ENCODE measurements around the gene DIP2A. TPM values are rescaled to one million over a fixed set of nuclear protein-coding genes. Genes with fewer than 3 reads are reported as not detected.

The DIP2A gene
- total RNA-seq, 1 donor from 2014 or later, result 30.5 TPM

DNA sequence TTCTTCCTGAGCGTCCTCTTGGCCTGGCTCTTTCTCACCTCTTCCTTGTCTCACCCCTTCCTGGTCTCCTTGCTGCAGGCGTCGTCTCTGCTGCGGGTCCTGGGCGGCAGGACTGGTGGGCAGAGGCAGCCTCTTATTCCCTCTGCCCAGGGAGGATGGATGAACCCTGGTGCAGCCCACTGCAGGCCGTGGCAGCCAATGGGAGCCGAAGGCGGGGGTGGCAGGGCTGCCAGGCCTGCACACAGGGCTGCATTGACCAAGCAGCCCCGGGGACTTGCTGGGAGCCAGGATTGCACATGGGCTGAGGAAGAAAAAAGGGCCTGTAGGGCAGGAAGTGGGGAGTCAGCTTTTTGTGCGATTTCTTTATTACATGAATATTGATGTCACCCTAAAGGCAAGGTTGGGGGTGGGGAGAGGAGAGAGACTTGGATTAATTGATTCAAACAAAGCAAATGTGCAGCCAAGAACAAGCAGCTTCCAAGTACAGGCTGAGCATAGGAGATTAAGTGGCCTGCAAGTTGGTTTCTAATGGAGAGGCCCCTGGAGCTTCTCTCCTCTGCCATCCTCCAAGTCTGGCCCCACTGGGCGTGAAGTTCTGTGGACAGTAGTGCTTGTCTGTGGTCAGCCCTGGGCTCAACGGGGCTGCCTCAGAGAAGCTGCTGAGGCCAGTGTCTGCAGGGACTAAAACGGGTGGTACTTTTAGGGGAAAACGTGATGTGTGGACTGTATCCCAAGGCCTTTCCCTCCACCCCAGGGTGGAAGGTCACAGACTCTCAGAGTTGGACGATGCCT, 146.5 kb downstream of the DIP2A start, which contains the start of gene S100B:
Gene S100B (minus strand): TSS at position 108 of the 792 bp plus-strand sequence. CDS start 2,667 bp downstream, outside the sequence.
- peak within 1 kb of the TSS; percentile 41 for H3K4me3 Mint-ChIP-seq
- no peaks in the 10 kb centered on the region for H3K36me3 Mint-ChIP-seq (ENCODE audit: low read depth)

DNA sequence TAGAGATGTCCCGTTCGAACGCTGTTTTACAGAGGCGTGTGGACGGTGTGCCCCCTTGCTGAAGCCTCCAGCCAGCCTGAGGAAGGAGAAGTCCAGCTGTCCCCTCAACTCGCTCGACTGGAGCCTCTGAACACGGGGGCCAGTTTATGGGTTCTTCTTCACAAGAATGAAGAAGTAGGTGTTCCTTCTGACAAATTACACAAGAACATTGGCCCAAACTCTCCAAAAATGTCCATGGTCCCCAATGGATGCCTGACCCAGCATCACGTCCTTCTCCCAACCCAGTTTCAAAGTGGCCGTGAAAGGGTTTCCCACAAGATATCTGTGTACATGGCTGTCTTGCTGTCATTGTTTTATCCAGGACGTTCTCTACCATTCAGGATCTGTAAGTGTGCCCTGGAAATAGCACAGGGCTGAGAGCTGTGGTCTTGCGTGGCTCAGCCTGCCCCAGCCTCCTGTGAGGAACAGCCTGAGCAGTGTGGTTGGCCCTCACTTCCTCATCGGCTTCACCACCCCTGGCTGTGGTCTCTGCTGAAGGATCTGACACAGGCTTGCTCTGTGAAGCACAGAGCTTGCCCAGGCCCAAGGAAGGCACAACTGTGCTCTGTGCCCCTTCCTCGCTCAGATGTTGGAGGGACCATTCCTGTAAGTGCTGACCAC, 147.2 kb downstream of the DIP2A start:
- peak; percentile 85 for DNase-seq
- Mint-ChIP-seq H3K27ac (peak overlapping the region; percentile 73), H3K9me3 (no peaks in the 10 kb centered on the region), H3K4me3 (peak overlapping the region; percentile 41), H3K4me1 (peaks cover 19% of the 10 kb centered on the region), H3K36me3 (ENCODE audit: low read depth) (no peaks in the 10 kb centered on the region), H3K27me3 (peaks cover 1% of the 10 kb centered on the region)
- intact Hi-C loops (cut with micrococcal nuclease), result no loop called here

More for the DNA sequence above, 146.5 kb downstream of the DIP2A start, which contains the start of gene S100B:
- peaks cover 19% of the 10 kb centered on the region for H3K4me1 Mint-ChIP-seq
- H3K27me3 Mint-ChIP-seq, result peaks cover 1% of the 10 kb centered on the region
- H3K9me3 Mint-ChIP-seq, result no peaks in the 10 kb centered on the region
- intact Hi-C loops (cut with micrococcal nuclease), result no loop called here
- DNase-seq, result no peak
- H3K27ac Mint-ChIP-seq, result peak within 1 kb of the TSS; percentile 73

DNA sequence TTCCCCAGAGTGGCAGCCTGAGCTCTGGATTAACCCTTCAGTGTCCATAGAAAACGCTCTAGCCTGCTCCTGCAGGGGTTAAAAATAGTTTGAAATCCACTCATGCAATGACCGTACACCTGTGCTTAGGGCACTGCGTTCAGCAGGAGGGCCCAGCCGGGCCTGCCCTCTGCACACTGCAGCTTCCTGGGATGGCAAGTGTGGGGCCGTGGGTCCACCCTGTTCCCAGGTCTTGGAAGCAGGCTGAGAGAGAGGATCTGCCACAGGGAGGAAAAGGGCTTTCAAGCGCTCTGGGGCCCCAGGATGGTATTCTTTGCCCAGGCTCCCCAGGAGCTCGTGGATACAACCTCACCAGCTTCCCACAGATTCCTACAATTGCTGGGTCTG, 147.7 kb downstream of the DIP2A start:
- Mint-ChIP-seq H3K9me3 (no peaks in the 10 kb centered on the region), H3K4me1 (peaks cover 19% of the 10 kb centered on the region), H3K4me3 (peak overlapping the region; percentile 41), H3K36me3 (ENCODE audit: low read depth) (no peaks in the 10 kb centered on the region), H3K27ac (peak overlapping the region; percentile 73), H3K27me3 (peaks cover 1% of the 10 kb centered on the region)
- intact Hi-C loops (cut with micrococcal nuclease), result no loop called here
- no peak for DNase-seq

DNA sequence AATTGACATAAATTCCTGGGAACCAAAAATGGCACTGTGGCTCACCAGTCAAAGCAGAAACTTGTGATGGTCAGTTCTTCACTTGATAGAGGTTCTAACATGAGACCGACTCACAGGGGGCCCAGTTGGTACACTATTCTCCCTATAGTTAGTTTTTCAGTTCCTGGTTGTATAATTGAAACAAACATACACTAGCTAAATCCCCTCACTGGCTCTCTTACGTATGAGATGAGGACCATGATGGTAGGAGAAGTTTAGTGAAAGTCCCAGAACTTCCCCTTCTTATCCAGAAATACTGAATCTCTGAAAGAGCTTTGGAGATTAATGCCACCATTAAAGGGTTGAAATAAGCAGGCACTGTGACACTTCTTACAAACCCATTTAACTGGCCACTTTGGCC, 148.9 kb downstream of the DIP2A start:
- Mint-ChIP-seq H3K4me3 (no peak overlapping the region), H3K27me3 (peaks cover 1% of the 10 kb centered on the region), H3K9me3 (no peaks in the 10 kb centered on the region), H3K4me1 (peaks cover 19% of the 10 kb centered on the region), H3K27ac (no peak overlapping the region), H3K36me3 (ENCODE audit: low read depth) (no peaks in the 10 kb centered on the region)
- no peak for DNase-seq
- intact Hi-C loops (cut with micrococcal nuclease), result no loop called here

DNA sequence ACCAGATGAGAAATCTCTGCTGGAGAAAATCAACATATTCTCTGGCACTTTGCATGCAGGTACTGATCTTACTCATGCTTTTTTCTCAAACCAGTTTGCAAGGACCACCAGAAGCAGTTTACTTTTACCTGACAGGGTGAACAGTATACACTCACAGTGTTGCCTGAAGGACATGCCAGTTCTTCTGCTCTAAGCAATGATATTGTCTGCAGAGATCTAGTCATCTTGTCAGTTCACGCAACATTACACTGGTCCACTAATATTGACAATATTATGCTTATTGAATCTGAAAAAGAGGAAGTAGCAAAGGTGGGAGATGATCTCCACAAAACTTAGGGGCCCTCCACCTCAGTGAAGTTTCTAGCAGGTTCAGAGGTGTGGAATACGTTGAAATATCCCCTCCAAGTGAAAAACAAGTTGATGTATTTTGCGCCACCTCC, 150.0 kb downstream of the DIP2A start:
- no peak overlapping the region for H3K27ac Mint-ChIP-seq
- peaks cover 6% of the 10 kb centered on the region for H3K27me3 Mint-ChIP-seq
- peaks cover 19% of the 10 kb centered on the region for H3K4me1 Mint-ChIP-seq
- intact Hi-C loops (cut with micrococcal nuclease), result no loop called here
- no peaks in the 10 kb centered on the region for H3K36me3 Mint-ChIP-seq (ENCODE audit: low read depth)
- DNase-seq, result no peak
- no peaks in the 10 kb centered on the region for H3K9me3 Mint-ChIP-seq
- H3K4me3 Mint-ChIP-seq, result no peak overlapping the region

DNA sequence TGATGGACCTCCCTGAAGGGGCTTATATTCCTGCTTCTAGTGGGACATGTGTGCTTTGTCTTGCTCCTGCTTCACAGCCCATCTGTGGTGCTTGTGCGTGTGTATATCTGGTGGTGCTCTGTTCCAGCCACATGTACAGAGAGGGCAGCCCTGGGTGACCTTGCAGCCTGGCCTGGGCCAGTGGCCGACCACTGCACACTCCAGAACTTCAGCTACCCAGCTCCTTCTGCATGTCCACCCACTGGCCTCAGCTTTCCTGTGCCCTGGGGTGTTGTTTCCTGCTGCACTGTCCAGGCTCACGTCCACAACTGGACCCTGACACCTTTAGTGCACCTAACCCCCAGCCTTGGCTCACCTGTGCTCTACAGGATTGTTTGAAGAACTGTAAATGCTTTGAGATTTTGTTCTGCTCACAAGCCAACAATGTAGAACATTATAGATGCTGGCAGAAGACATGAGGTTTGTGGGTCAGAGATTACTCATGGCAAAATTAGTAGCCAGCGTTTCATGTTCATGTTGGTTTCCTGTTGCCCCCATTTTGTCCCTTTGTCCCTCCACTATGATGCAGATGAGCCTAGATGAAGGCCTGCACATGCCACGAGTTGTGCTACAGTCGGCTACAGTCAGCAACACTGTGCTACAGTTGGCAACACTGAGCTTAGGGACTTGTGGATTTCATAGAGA, 151.5 kb downstream of the DIP2A start:
- H3K4me1 Mint-ChIP-seq, result peaks cover 14% of the 10 kb centered on the region
- DNase-seq, result no peak
- intact Hi-C loops (cut with micrococcal nuclease), result no loop called here
- peaks cover 15% of the 10 kb centered on the region for H3K27me3 Mint-ChIP-seq
- no peak overlapping the region for H3K27ac Mint-ChIP-seq
- peaks cover 9% of the 10 kb centered on the region for H3K9me3 Mint-ChIP-seq
- no peak overlapping the region for H3K4me3 Mint-ChIP-seq
- H3K36me3 Mint-ChIP-seq (ENCODE audit: low read depth), result no peaks in the 10 kb centered on the region

DNA sequence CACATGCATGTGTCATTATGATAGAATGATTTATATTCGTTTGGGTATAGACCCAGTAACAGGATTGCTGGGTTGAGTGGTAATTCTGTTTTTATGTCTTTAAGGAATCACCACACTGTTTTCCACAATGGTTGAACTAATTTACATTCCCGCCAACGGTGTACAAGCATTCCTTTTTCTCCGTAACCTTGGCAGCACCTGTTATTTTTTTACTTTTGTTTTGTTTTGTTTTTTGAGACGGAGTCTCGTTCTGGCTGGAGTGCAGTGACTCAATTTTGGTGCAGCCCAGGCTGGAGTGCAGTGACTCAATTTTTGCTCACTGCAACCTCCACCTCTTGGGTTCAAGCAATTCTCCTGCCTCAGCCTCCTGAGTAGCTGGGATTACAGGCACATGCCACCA, 154.7 kb downstream of the DIP2A start:
- no peak overlapping the region for H3K4me3 Mint-ChIP-seq
- H3K9me3 Mint-ChIP-seq, result peaks cover 13% of the 10 kb centered on the region
- no peak for DNase-seq
- H3K4me1 Mint-ChIP-seq, result no peaks in the 10 kb centered on the region
- no peak overlapping the region for H3K27ac Mint-ChIP-seq
- intact Hi-C loops (cut with micrococcal nuclease), result no loop called here
- H3K36me3 Mint-ChIP-seq (ENCODE audit: low read depth), result no peaks in the 10 kb centered on the region
- H3K27me3 Mint-ChIP-seq, result peaks cover 22% of the 10 kb centered on the region

DNA sequence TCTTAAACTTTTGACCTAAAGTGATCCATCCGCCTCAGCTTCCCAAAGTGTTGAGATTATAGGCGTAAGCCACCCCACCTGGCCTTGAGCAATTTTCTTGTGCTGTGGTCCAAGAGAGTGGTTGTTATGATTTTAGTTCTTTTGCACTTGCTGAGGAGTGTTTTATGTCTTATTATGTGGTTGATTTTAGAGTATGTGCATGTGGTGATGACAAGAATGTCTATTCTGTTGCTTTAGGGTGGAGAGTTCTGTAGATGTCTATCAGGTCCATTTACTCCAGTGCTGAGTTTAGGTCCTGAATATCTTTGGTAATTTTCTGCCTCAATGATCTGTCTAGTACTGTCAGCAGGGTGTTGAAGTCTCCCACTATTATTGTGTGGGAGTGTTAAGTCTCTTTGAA, 157.4 kb downstream of the DIP2A start:
- H3K4me1 Mint-ChIP-seq, result peaks cover 2% of the 10 kb centered on the region
- no peak overlapping the region for H3K4me3 Mint-ChIP-seq
- intact Hi-C loops (cut with micrococcal nuclease), result no loop called here
- H3K36me3 Mint-ChIP-seq (ENCODE audit: low read depth), result no peaks in the 10 kb centered on the region
- peaks cover 22% of the 10 kb centered on the region for H3K27me3 Mint-ChIP-seq
- H3K9me3 Mint-ChIP-seq, result peaks cover 13% of the 10 kb centered on the region
- H3K27ac Mint-ChIP-seq, result no peak overlapping the region
- DNase-seq, result no peak

DNA sequence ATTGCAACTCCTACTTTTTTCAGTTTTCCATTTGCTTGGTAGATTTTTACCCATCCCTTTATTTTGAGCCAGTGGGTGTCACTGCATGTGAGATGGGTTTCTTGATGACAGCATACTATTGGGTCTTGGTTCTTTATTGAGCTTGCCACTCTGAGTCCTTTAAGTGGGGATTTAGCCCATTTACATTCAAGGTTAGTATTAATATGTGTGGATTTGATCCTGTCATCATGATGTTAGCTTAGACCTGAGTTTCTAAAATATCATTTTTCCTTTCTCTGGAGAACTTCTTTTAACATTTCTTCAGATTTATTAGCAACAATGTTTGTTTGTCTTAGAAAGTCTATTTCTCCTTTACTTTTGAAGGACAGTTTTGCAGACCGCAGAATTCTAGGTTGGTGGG, 158.0 kb downstream of the DIP2A start:
- H3K4me1 Mint-ChIP-seq, result peaks cover 5% of the 10 kb centered on the region
- H3K4me3 Mint-ChIP-seq, result no peak overlapping the region
- H3K27ac Mint-ChIP-seq, result no peak overlapping the region
- intact Hi-C loops (cut with micrococcal nuclease), result no loop called here
- peaks cover 22% of the 10 kb centered on the region for H3K27me3 Mint-ChIP-seq
- DNase-seq, result no peak
- H3K9me3 Mint-ChIP-seq, result peaks cover 13% of the 10 kb centered on the region
- no peaks in the 10 kb centered on the region for H3K36me3 Mint-ChIP-seq (ENCODE audit: low read depth)

DNA sequence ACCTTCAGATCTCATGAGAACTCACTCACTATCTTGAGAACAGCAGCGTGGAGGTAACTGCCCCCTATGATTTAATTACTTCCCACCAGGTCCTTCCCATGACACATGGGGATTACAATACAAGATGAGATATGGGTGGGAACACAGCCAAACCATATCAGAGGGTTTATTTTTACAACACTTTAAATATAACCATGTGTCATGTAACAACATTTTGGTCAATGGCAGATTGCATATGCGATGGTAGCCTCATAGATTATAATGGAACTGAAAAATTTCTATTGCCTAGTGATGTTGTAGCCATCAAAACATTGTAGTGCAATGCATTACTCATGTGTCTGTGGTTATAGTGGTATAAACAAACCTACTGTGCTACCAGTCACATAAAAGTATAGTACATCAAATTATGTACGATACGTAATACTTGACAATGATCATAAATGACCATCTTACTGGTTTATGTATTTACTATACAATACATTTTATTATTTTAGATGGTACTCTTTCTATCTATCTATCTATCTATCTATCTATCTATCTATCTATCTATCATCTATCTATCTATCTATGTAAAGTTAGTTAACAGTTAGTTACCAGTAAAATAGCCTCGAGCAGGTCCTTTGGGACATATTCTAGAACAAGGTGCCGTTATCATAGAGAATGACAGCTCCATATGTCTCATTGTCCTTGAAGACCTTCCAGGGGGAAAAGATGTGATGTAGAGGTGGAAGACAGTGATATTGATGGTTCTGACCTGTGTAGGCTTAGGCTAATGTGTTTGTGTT, 158.8 kb downstream of the DIP2A start:
- Mint-ChIP-seq H3K4me3 (no peak overlapping the region), H3K9me3 (peaks cover 13% of the 10 kb centered on the region), H3K27ac (no peak overlapping the region), H3K4me1 (peaks cover 12% of the 10 kb centered on the region), H3K36me3 (ENCODE audit: low read depth) (no peaks in the 10 kb centered on the region), H3K27me3 (peaks cover 22% of the 10 kb centered on the region)
- intact Hi-C loops (cut with micrococcal nuclease), result no loop called here
- no peak for DNase-seq

DNA sequence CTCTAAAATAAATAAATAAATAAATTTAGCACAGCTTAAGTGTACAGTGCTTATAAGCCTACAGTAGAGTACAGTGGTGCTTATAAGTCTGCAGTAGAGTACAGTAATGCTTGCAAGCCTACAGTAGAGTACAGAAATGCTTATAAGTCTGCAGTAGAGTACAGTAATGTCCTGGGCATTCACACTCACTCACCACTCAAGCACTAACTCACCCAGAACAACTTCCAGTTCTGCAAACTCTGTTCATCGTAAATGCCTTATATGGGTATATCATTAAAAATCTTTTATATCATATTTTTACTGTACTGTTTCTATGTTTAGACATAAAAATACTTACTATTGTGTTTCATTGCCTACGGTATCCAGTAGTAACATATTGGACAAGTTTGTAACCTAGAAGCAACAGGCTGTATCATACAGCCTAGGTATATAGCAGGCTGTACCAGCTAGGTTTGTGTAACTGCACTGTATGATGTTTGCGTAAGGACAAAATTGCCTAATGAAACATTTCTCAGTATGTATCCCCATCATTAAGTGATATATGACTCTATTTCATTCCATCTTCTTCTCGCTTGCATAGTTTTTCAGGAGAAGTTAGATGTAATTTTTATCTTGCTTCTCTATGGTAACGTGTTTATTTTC, 160.2 kb downstream of the DIP2A start:
- H3K4me3 Mint-ChIP-seq, result no peak overlapping the region
- no peak overlapping the region for H3K27ac Mint-ChIP-seq
- H3K36me3 Mint-ChIP-seq (ENCODE audit: low read depth), result no peaks in the 10 kb centered on the region
- no peak for DNase-seq
- H3K9me3 Mint-ChIP-seq, result peaks cover 13% of the 10 kb centered on the region
- H3K4me1 Mint-ChIP-seq, result peaks cover 19% of the 10 kb centered on the region
- intact Hi-C loops (cut with micrococcal nuclease), result no loop called here
- peaks cover 18% of the 10 kb centered on the region for H3K27me3 Mint-ChIP-seq

Measured in activated CD4-positive, alpha-beta T cell treated with anti-CD3 and anti-CD28 coated beads, Interleukin-2, amount 10 ng/mL, durations not matched to agents 24 days and 14 days (primary cell).